Measurements from ENCODE around the gene PAPPA.

Gene PAPPA

DNA sequence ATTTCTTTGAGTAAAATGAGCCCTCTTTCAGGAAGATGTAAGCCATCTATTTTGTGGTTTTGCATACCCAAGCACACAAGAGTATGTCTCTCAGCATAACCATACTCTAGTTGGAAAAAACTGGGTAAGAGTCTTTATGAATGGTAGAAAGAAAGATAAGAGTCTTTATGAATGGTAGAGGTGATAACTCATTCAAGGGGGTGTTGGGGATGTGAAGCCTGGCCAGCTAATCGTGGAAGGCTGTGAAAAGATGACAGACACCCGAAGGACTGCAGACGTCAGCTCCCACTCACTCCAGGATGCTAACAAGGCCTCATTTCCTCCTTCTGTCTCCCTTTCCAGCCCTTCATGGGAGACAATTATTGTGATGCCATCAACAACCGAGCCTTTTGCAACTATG lies 228.5 kb downstream of the PAPPA start:
- no peak for DNase-seq (ENCODE audit: low read depth in 2 of 2)

DNA sequence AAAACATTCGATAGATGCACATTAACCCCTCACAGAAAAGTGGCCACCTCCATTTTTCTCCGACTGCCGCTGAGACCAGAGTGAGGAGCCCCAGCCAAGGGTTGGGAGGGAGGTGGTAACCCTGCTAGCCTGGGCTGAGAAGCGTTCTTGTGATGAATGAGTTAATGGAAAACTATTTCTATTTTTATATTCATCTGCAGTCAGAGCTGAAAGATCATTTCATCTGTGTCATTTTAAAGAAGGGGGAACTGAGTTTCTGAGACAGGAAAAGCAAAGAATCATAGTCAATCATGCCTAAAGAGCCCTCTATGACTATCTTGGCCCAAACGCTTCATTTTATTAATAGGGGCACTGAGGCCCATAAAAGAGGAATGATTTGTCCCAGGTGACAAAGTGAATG lies 229.5 kb downstream of the PAPPA start:
- no peak for DNase-seq (ENCODE audit: low read depth in 2 of 2)

DNA sequence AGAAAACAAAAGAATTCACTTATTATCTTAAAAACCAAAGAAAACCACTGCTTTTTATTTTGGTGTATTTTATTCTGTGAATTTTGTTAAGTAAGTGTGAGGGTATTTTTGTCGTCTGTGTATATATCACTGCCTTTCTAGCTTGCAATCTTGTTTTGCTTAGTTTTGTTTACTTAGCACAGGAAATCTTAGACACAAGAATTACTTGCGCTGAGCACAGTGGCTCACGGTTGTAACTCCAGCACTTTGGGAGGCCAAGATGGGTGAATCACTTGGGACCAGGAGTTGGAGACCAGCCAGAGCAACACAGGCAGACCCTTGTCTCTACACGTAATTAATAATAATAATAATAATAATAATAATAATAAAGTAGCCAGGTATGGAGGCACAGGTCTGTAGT lies 230.3 kb downstream of the PAPPA start:
- DNase-seq (ENCODE audit: low read depth in 2 of 2), result no peak

- no peak for DNase-seq (ENCODE audit: low read depth in 2 of 2)
Measured at GRCh38 chr9:116387934-116388698, 234.5 kb downstream of the PAPPA start.

GRCh38 chr9:116389541-116390302 lies 236.1 kb downstream of the PAPPA start:
- no peak for DNase-seq (ENCODE audit: low read depth in 2 of 2)

DNA sequence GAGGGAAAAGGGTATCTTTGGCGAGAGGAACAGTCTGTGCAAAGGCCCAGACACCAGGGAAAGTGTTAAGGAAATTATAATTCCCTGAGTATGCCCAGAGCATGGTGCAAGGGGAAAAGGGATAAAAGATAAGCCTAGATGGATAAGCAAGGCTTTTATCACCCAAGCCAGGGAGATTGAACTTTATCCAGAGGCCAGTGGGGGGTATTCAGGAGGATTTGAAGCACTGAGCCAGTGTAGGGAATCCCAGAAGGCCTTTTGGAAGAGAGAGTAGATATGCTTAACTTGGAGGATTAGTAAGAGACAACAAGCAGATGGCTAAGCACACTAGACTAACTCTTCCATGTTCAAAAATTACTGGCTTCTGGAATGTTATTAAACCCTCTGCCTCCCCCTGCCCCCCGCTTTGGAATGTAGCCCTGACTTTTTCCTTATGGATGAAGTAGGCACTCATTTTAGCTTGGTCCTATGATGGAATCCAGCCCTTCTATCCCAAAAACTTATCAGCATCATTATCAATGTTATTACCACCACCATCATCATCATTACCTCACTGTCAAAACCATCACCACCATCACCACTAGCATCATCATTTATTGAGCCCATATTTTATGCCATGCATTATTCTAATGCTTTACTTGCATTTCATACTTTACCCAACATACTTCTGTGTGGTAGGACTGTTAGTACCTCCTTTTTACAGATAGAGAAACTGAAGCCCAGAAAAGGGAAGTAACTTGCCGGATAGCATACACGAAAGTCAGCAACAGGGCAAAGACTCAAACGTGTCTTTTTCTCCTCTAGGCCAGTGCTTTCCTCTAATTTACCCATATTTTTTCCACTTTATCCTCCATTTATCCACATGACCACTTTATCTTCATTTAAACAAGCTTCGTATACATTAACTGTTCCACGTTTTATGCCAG lies 237.0 kb downstream of the PAPPA start:
- DNase-seq (ENCODE audit: low read depth in 2 of 2), result peak; percentile 24 to 32

DNA sequence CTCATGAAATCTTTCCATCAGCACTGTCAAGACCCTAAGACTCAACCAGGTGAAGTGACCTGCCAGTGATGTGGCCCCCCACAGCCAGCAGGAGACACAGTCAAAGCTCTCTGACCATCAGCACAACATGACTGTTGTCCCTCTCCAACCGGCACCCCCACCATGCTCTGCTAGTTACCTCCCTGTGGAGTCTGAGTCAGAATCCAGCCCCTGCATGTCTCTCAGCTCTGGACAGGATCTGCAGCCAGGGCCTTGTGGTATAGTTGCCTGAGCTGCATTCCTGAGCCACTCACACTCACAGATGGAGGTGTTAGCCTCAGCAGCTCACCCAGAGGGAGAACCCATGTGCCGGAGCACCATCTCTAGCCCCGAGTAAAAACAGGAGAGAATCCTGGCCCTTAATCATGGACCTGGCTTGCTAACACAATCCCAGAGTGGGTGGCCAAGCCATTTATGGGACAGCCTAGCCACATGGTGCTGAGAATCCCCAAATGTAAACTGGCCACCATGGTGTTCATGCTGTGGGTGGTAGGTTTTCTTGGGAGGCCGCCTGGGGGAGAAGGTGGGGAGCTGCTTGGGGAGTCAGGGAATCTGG lies 237.8 kb downstream of the PAPPA start:
- DNase-seq (ENCODE audit: low read depth in 2 of 2), result peak; percentile 72 to 73

- no peak for DNase-seq (ENCODE audit: low read depth in 2 of 2)
Measured at GRCh38 chr9:116393198-116393597, 239.6 kb downstream of the PAPPA start.

GRCh38 chr9:116394070-116394469 lies 240.5 kb downstream of the PAPPA start:
- DNase-seq (ENCODE audit: low read depth in 2 of 2), result no peak

GRCh38 chr9:116394894-116395698 lies 241.5 kb downstream of the PAPPA start:
- DNase-seq (ENCODE audit: low read depth in 2 of 2), result no peak

- DNase-seq (ENCODE audit: low read depth in 2 of 2), result no peak
Measured at GRCh38 chr9:116395699-116396037, 242.1 kb downstream of the PAPPA start.

- no peak for DNase-seq (ENCODE audit: low read depth in 2 of 2)
Measured at GRCh38 chr9:116403171-116403570, 249.6 kb downstream of the PAPPA start.

DNA sequence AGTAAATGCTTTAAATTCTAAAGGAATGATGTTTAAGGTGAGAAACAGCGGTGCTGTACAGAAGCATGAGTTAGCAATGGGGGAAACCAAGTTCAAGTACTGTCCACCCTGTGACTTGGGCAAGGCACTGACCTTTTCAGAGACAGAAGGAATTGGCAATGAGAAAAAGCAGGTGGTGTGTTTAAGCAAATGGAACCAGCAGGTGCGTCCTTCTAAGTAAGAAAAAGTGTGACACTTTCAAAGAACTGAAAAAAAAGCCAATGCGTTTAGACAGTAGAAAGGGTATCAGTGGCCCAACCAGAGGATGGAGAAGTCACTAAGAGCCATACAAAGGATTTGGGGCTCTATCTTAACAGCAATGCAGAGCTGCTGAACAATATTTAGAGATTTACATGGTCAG lies 250.6 kb downstream of the PAPPA start:
- no peak for DNase-seq (ENCODE audit: low read depth in 2 of 2)

GRCh38 chr9:116405321-116405720 lies 251.7 kb downstream of the PAPPA start:
- DNase-seq (ENCODE audit: low read depth in 2 of 2), result no peak

DNA sequence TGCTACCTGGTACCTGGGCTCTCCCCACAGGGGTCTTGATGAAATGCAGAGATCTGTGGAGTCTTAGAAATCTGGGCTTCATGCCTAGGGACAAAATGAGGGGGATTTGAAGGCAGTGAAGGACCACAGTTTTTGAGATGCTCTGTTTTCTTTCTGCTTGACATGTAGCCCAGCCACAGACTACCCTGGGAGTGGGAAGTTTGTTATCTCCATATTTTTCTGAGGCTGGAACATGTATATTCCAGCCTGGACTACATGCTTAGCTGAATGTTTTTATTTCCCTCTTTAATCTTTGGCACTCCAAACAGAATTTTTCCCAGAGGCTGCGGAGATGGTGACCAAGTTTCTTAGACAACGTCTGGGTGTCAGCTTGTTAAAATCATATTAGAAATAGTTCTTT lies 252.9 kb downstream of the PAPPA start:
- DNase-seq (ENCODE audit: low read depth in 2 of 2), result no peak

GRCh38 chr9:116409129-116409528 lies 255.5 kb downstream of the PAPPA start:
- no peak for DNase-seq (ENCODE audit: low read depth in 2 of 2)

DNA sequence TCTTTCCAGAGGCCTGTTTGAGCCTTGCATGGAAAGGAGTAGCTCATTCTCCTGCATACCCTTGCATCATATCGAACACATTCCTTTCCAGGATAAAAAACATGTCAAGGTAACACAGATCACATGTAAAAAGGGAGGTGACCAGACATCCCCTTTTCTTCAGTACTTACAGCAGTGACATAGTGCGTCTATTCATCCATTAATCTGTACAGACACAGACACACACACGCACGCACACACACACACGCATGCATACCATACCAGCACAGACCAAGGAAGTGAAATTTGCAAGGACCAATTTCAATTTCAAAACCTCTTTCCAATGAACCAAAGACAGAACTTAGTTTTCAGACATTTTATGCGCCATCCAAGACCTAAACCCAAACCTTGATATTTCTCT lies 256.0 kb downstream of the PAPPA start:
- DNase-seq (ENCODE audit: low read depth in 2 of 2), result no peak

- DNase-seq (ENCODE audit: low read depth in 2 of 2), result no peak
Measured at GRCh38 chr9:116411506-116411905, 257.9 kb downstream of the PAPPA start.

DNA sequence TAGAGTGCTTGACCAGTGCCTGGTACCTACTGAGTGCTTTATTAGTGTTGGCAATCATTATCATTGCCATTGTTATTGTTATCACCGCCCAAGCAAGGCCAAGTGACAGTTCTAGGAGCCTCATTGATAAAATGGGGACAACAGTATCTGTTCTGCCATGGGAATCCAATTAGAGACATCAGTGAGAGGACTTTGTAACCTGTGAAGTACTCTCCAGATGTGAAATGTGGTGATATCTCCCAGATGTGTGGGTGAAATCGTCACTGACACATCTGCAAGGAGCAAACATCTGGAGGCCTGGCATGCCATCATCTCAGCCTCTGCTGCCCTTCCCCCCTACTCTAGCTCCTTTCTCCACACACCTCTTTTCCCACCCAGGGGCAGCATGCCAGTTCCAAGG lies 260.8 kb downstream of the PAPPA start:
- no peak for DNase-seq (ENCODE audit: low read depth in 2 of 2)

DNA sequence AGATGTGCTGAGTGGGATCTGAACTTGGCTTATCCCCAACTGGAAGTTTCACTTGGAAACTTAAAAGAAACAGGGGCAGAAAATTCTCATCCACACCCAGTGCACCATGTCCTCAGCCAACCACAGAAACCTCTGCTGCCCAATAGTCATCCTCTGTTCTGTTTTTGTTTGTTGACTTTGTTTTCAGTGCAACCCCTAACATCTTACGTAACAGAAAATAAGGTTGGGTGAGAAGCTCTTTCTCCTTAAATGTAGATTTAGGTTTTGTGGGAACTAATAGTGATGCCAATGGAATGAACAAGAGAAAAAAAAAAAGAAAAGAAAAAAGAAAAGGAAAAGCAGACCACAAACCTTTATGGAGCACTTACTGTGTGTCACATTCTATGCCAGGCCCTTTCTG lies 262.8 kb downstream of the PAPPA start:
- DNase-seq (ENCODE audit: low read depth in 2 of 2), result no peak

- no peak for DNase-seq (ENCODE audit: low read depth in 2 of 2)
Measured at GRCh38 chr9:116417464-116417863, 263.9 kb downstream of the PAPPA start.
